Kidney (tissue), 14 donors: Measurements from ENCODE around the gene KCNMB3. TPM values are rescaled to one million over a fixed set of nuclear protein-coding genes. Genes with fewer than 3 reads are reported as not detected.

ENCODE experiments used
- DNase-seq, 5 donors: peaks; one replicate each; pipeline ENCODE4 v3.0.0-alpha.2; 2013 to 2020
- FAIRE-seq: peaks from 2 replicates; lab custom pipeline; 2012; peaks lifted over from hg19 to GRCh38; lab: Jason Lieb, UNC
- H3K27ac ChIP-seq, 2 donors: one replicate each; pipeline ENCODE4 v1.7.0; 2013; ENCODE audit warnings: low read depth in 2 of 2, low read length in 2 of 2, inconsistent platforms in 1 of 2
- H3K27me3 ChIP-seq: one replicate; pipeline ENCODE4 v1.7.1; 2013; ENCODE audit warnings: low read length, inconsistent platforms; ENCODE audit not compliant: control insufficient read depth, insufficient read depth
- H3K36me3 ChIP-seq, 3 donors: one replicate each; pipeline versions ENCODE4 v1.7.0 to v1.7.1; 2013; ENCODE audit warnings: low read length in 3 of 3, control low read depth in 1 of 3, inconsistent platforms in 1 of 3; ENCODE audit not compliant: insufficient read depth in 3 of 3, control insufficient read depth in 2 of 3
- H3K4me1 ChIP-seq, 3 donors: one replicate each; pipeline versions ENCODE4 v1.7.0 to v1.7.1; 2013; ENCODE audit warnings: low read length in 3 of 3, inconsistent platforms in 1 of 3, low read depth in 1 of 3; ENCODE audit not compliant: control insufficient read depth in 2 of 3, insufficient read depth in 2 of 3
- H3K4me3 ChIP-seq, 3 donors: one replicate each; pipeline versions ENCODE4 v1.7.0 to v1.8.1; 2013; ENCODE audit warnings: low read length in 3 of 3, control low read depth in 1 of 3, inconsistent platforms in 1 of 3
- H3K9ac ChIP-seq, 3 donors: one replicate each; pipeline versions ENCODE4 v1.7.0 to v1.7.1; 2013; ENCODE audit warnings: low read length in 3 of 3, control low read depth in 1 of 3, inconsistent platforms in 1 of 3
- H3K9me3 ChIP-seq, 3 donors: one replicate each; pipeline versions ENCODE4 v1.7.0 to v1.7.1; 2013; ENCODE audit warnings: low read length in 3 of 3, control low read depth in 1 of 3, inconsistent platforms in 1 of 3; ENCODE audit not compliant: control insufficient read depth in 2 of 3, insufficient read depth in 1 of 3
- intact Hi-C: fragments of 100-400 bp; cut with DNase I; formaldehyde crosslinking; loops from one replicate; pipeline ENCODE4 v1.11.1; 2022
- polyA plus RNA-seq: library from polyadenylated mRNA; stranded (reverse); fragments of 350-450 nt; fragmentation: Illumina TruSeq; extraction: RNeasy Lipid Tissue Mini Kit (QIAGEN cat#74804); gene quantifications from one replicate; pipeline ENCODE4 v1.2.3, GENCODE V29; 2014; ENCODE audit warnings: low read depth, low replicate concordance; ENCODE audit not compliant: insufficient read depth
- total RNA-seq: library from RNA; stranded (reverse); fragmentation: NEBNext Ultra II Directional; extraction: Animal tissue kit (Norgen Biotek cat#: 25700); gene quantifications from one replicate; pipeline ENCODE4 v1.2.1, GENCODE V29; 2021
- TF ChIP-seq, protein P1 (sequence below): IDR thresholded peaks from 3 replicates; pipeline ENCODE4 v1.5.1; 2012; ENCODE audit warnings: mild to moderate bottlenecking, moderate library complexity, borderline replicate concordance; ENCODE audit not compliant: insufficient read depth; ENCODE audit errors: extremely low read depth
- donor health status: control.
- donor health status: control.
- donor health status: control.
- donor health status: control.
- donor health status: control.
- donor health status: DM: yes; HTN: yes; CAD: no.
- donor health status: Normal renal cell carcinoma (clear cell type).

Gene KCNMB3
- total and polyA plus RNA-seq, 2 donors from 2014 or later, result 1.7 to 3.7 TPM

DNA sequence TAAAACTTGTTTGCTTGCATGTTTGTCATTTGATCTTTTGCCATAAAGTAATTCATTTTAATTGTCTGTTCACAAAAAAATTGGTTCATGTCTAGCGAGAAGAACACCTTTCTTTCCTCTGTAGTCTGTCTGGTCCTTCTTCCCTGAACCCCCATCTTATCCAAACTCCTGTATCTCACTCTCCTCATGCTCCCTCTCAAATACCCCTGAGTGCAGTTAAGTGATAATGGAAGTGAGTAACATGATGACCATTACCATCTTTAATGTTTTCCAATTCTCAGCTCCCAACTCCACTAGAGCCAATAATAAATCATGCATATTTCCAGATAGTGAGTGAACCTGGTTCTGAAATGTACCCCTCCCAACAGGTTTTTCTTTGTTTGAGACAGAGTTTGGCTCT, 14.2 kb upstream of the KCNMB3 start:
- intact Hi-C loops, result no loop called here
- H3K27ac ChIP-seq, result no peak overlapping the region

DNA sequence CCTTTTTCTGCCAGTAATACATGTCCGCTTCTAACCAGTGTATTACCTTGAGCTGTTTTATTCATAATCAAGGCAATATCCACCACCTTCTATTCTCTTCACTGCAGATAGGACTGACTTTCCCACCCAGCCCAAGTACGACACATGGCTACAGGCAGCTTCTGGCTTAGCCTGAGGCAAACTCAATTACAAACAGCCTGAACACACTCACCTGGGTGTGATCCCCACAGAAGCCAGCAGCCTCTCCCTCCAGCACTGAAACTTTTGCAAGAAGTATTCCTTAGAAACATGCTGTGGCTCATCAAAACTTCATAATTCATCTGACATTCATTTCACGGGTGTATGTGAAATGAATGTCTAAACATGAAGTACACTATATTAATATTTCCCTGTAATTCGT, 13.5 kb upstream of the KCNMB3 start:
- intact Hi-C loops, result no loop called here
- DNase-seq, result no peak
- H3K9me3 ChIP-seq, result no peaks in the 10 kb centered on the region
- no peaks in the 10 kb centered on the region for H3K36me3 ChIP-seq
- no peak for FAIRE-seq
- no peak overlapping the region for H3K9ac ChIP-seq
- H3K27me3 ChIP-seq, result no peaks in the 10 kb centered on the region
- no peaks in the 10 kb centered on the region for H3K4me1 ChIP-seq
- TF ChIP-seq, protein P1, sequence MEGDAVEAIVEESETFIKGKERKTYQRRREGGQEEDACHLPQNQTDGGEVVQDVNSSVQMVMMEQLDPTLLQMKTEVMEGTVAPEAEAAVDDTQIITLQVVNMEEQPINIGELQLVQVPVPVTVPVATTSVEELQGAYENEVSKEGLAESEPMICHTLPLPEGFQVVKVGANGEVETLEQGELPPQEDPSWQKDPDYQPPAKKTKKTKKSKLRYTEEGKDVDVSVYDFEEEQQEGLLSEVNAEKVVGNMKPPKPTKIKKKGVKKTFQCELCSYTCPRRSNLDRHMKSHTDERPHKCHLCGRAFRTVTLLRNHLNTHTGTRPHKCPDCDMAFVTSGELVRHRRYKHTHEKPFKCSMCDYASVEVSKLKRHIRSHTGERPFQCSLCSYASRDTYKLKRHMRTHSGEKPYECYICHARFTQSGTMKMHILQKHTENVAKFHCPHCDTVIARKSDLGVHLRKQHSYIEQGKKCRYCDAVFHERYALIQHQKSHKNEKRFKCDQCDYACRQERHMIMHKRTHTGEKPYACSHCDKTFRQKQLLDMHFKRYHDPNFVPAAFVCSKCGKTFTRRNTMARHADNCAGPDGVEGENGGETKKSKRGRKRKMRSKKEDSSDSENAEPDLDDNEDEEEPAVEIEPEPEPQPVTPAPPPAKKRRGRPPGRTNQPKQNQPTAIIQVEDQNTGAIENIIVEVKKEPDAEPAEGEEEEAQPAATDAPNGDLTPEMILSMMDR, result no peak
- H3K27ac ChIP-seq, result no peak overlapping the region
- no peak overlapping the region for H3K4me3 ChIP-seq

More for the DNA sequence above, 14.2 kb upstream of the KCNMB3 start:
- Histone ChIP-seq H3K4me1 (no peaks in the 10 kb centered on the region), H3K9ac (no peak overlapping the region), H3K4me3 (no peak overlapping the region), H3K9me3 (no peaks in the 10 kb centered on the region), H3K36me3 (no peaks in the 10 kb centered on the region), H3K27me3 (no peaks in the 10 kb centered on the region)
- FAIRE-seq, result no peak
- DNase-seq, result no peak
- TF ChIP-seq, protein P1, result no peak

DNA sequence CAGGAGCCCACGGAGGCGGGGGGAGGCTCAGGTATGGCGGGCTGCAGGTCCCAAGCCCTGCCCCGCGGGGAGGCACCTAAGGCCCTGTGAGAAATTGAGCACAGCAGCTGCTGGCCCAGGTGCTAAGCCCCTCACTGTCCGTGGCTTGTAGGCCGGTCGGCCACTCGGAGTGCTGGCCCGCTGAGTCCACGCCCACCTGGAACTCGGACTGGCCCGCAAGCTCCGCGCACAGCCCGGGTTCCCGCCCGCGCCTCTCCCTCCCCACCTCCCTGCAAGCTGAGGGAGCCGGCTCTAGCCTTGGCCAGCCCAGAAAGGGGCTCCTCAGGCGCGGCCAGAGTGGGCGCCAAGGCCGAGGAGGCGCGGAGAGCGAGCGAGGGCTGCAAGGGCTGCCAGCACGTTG, 12.2 kb upstream of the KCNMB3 start:
- DNase-seq, result peak in 1 of 5 donors; percentile 75
- Histone ChIP-seq H3K9me3 (no peaks in the 10 kb centered on the region), H3K9ac (no peak overlapping the region), H3K4me3 (no peak overlapping the region), H3K27me3 (no peaks in the 10 kb centered on the region), H3K27ac (no peak overlapping the region), H3K4me1 (no peaks in the 10 kb centered on the region), H3K36me3 (no peaks in the 10 kb centered on the region)
- intact Hi-C loops, result no loop called here
- FAIRE-seq, result no peak
- TF ChIP-seq, protein P1, result no peak
